Colonic mucosa (tissue), 4 donors: Measurements from ENCODE around the gene ADAMTS18. TPM values are rescaled to one million over a fixed set of nuclear protein-coding genes. Genes with fewer than 3 reads are reported as not detected.

ENCODE experiments used
- DNase-seq: peaks from one replicate; pipeline ENCODE4 v3.0.0-alpha.2; 2020
- H3K27ac ChIP-seq: fragments of 200-600 bp; one replicate; pipeline ENCODE4 v1.8.0; 2021
- H3K27me3 ChIP-seq: fragments of 200-600 bp; one replicate; pipeline ENCODE4 v1.8.0; 2021
- H3K36me3 ChIP-seq: fragments of 200-600 bp; one replicate; pipeline ENCODE4 v1.8.0; 2021
- H3K4me1 ChIP-seq: fragments of 200-600 bp; one replicate; pipeline ENCODE4 v1.8.0; 2021; ENCODE audit warnings: mild to moderate bottlenecking
- H3K4me3 ChIP-seq: fragments of 200-600 bp; one replicate; pipeline ENCODE4 v1.8.0; 2021
- H3K9ac ChIP-seq, 2 donors: one replicate each; pipeline ENCODE4 v1.7.0; 2013; ENCODE audit warnings: control low read depth in 2 of 2, low read depth in 2 of 2, low read length in 2 of 2
- H3K9me3 ChIP-seq: fragments of 200-600 bp; one replicate; pipeline ENCODE4 v1.8.0; 2021
- intact Hi-C: fragments of 100-400 bp; cut with DNase I; formaldehyde crosslinking; loops from one replicate; pipeline ENCODE4 v1.14.1; 2022
- total RNA-seq, 2 donors: library from RNA; stranded (reverse); fragmentation: NEBNext Ultra II Directional in 1 of 2; extraction: Animal tissue kit (Norgen Biotek cat#: 25700) in 1 of 2; gene quantifications; one replicate each; pipeline ENCODE4 v1.2.1, GENCODE V29; 2021
- TF ChIP-seq, protein P1 (sequence below): fragments of 200-600 bp; IDR thresholded peaks from one replicate; pipeline ENCODE4 v1.8.0; 2022; ENCODE audit warnings: antibody characterized with exemption, mild to moderate bottlenecking
- donor health status: healthy.
- donor health status: DM: no; HTN: no; CAD: no.
- donor health status: DM: no; HTN: no; CAD: no.

The ADAMTS18 gene
- total RNA-seq, 2 donors from 2014 or later, result 0.05 to 0.29 TPM

DNA sequence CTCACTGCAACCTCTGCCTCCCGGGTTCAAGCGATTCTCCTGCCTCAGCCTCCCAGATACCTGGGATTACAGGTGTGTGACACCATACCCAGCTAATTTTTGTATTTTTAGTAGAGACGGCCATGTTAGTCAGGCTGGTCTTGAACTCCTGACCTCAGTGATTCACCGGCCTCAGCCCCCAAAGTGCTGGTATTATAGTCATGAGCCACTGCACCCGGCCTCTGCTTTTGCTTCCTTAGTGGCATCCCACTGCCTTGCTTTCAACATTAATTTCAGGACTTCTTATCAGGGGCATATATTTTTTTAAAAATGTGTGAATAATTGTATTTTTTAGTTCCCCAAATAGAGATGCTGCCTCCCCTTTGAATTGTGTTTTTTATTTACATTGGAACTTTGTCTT, 136.8 kb downstream of the ADAMTS18 start:
- H3K9me3 ChIP-seq, result no peaks in the 10 kb centered on the region
- TF ChIP-seq, protein P1, sequence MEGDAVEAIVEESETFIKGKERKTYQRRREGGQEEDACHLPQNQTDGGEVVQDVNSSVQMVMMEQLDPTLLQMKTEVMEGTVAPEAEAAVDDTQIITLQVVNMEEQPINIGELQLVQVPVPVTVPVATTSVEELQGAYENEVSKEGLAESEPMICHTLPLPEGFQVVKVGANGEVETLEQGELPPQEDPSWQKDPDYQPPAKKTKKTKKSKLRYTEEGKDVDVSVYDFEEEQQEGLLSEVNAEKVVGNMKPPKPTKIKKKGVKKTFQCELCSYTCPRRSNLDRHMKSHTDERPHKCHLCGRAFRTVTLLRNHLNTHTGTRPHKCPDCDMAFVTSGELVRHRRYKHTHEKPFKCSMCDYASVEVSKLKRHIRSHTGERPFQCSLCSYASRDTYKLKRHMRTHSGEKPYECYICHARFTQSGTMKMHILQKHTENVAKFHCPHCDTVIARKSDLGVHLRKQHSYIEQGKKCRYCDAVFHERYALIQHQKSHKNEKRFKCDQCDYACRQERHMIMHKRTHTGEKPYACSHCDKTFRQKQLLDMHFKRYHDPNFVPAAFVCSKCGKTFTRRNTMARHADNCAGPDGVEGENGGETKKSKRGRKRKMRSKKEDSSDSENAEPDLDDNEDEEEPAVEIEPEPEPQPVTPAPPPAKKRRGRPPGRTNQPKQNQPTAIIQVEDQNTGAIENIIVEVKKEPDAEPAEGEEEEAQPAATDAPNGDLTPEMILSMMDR, result no peak
- intact Hi-C loops, result no loop called here
- H3K4me1 ChIP-seq, result no peaks in the 10 kb centered on the region
- H3K27me3 ChIP-seq, result no peaks in the 10 kb centered on the region
- no peak overlapping the region for H3K9ac ChIP-seq
- H3K4me3 ChIP-seq, result no peak overlapping the region
- no peak for DNase-seq
- no peaks in the 10 kb centered on the region for H3K36me3 ChIP-seq
- no peak overlapping the region for H3K27ac ChIP-seq

DNA sequence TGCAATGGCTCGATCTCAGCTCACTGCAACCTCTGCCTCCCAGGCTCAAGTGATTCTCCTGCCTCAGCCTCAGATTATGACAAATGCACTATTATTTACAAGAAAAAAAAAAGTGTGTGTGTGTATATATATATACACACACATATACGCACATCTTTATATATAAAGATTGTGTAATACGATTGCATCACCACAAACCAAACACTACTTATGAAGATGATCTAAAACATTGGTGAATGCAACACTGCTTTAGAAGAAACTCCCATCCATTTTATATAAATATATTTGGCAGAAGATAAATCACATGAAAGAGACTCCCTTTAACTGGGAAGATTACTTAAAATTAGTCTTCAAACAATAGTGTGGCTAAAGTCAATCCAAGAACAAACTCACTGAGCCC, 138.9 kb downstream of the ADAMTS18 start:
- Histone ChIP-seq H3K36me3 (no peaks in the 10 kb centered on the region), H3K27ac (no peak overlapping the region), H3K9me3 (no peaks in the 10 kb centered on the region), H3K27me3 (no peaks in the 10 kb centered on the region), H3K4me3 (no peak overlapping the region), H3K4me1 (no peaks in the 10 kb centered on the region), H3K9ac (no peak overlapping the region)
- DNase-seq, result no peak
- intact Hi-C loops, result no loop called here
- TF ChIP-seq, protein P1, result no peak

DNA sequence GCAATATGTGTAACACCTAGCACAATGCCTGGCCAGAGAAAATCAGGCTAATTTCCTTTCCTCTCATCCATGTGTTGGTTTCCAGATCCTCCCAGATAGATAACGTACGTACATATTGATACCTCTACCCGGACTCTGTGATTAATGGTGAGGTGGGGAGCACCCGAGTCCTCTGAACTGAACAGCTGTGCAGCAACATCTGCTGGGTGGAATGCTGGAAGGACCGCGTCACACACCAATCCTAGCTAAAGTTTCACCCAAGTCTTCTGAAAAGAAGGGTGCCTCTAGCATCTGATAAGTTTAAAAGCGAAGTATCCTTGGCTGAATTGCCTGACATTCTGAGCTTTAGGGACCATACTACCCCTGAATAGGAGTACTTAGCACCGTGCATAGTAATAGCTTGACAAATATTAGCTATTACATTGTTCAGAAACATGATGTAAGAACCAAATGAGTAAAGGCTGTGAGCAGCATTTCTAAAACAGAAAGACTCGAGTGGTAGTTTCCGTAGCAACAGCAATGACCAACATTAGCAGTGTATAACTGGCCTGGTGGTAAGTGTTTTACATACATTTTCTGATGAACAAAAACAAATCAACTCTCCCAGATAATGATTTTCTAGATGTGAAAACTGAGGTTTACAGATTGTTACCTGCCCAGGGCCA, 144.3 kb downstream of the ADAMTS18 start:
- TF ChIP-seq, protein P1, result no peak
- DNase-seq, result no peak
- Histone ChIP-seq H3K27me3 (no peaks in the 10 kb centered on the region), H3K4me1 (no peaks in the 10 kb centered on the region), H3K9me3 (no peaks in the 10 kb centered on the region), H3K27ac (no peak overlapping the region), H3K36me3 (no peaks in the 10 kb centered on the region), H3K9ac (no peak overlapping the region), H3K4me3 (no peak overlapping the region)
- intact Hi-C loops, result no loop called here

DNA sequence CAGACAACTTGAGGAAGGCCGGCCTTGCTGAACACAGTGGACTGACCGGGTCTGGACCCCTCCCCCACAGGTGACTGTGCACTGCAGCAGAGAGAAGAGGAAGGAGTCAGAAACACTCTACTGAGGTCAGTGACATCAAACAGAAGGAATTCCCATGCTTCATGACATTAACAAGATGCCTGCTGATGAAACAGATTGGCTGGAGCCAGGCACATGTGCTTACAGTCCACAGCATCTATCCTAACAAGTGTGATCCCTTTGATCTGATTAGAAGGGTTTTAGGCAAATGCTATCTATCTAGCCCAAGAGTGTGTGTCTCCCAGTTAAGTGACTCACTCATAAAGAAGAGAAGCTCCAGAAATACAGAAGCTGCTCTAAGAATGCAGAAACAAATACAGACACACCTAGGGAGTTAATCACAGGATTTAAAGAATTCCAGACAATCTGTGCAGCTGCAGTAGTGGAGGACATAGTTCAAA, 145.5 kb downstream of the ADAMTS18 start:
- no peak overlapping the region for H3K9ac ChIP-seq

DNA sequence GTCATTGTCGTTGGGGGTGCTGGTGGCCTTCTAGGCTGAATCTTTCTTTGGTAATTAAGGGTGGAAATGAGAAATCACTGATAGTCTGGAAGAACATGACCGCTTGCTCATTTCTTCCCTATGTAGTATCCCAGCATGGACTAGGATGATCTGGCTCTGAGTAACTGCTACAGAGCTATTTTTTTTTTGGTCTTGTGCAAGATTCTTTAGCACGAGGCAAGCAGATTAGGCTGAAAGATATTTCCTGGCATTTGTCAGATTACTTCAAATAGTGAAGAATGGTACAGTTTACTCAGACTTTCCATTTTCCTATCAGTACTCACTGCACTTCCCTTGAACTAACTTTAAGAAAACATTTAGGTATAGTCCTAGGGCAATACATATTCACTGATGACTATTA, 146.6 kb downstream of the ADAMTS18 start:
- H3K4me1 ChIP-seq, result no peaks in the 10 kb centered on the region
- no peak overlapping the region for H3K4me3 ChIP-seq
- H3K36me3 ChIP-seq, result no peaks in the 10 kb centered on the region
- H3K9ac ChIP-seq, result no peak overlapping the region
- intact Hi-C loops, result no loop called here
- H3K27ac ChIP-seq, result no peak overlapping the region
- H3K27me3 ChIP-seq, result no peaks in the 10 kb centered on the region
- DNase-seq, result no peak
- TF ChIP-seq, protein P1, result no peak
- no peaks in the 10 kb centered on the region for H3K9me3 ChIP-seq

More for the DNA sequence above, 145.5 kb downstream of the ADAMTS18 start:
- H3K4me3 ChIP-seq, result no peak overlapping the region
- intact Hi-C loops, result no loop called here
- H3K4me1 ChIP-seq, result no peaks in the 10 kb centered on the region
- no peak overlapping the region for H3K27ac ChIP-seq
- no peaks in the 10 kb centered on the region for H3K36me3 ChIP-seq
- H3K9me3 ChIP-seq, result no peaks in the 10 kb centered on the region
- no peaks in the 10 kb centered on the region for H3K27me3 ChIP-seq
- TF ChIP-seq, protein P1, result no peak
- DNase-seq, result no peak
